Stomach (tissue), 9 donors: ENCODE data around the gene CRIM1. TPM values are rescaled to one million over a fixed set of nuclear protein-coding genes. Genes with fewer than 3 reads are reported as not detected.

ENCODE experiments used
- DNase-seq, 2 donors: peaks; one replicate each; pipeline versions ENCODE4 v3.0.0 to v3.0.0-alpha.2; 2013 to 2019
- H3K27ac ChIP-seq, 5 donors: fragments of 200-600 bp in 4 of 5; sonication (generic) in 4 of 5; one replicate each; pipeline ENCODE4 v1.5.1; 2013 to 2019; ENCODE audit warnings: mild to moderate bottlenecking in 1 of 5, moderate library complexity in 1 of 5
- H3K27me3 ChIP-seq, 3 donors: fragments of 200-600 bp; sonication (generic); one replicate each; pipeline ENCODE4 v1.5.1; 2017 to 2019; ENCODE audit warnings: mixed run types in 1 of 3
- H3K36me3 ChIP-seq, 4 donors: fragments of 200-600 bp; sonication (generic); 1 replicate in 3 of 4; 2 replicates in 1 of 4; pipeline ENCODE4 v1.5.1; 2016 to 2019
- H3K4me1 ChIP-seq, 4 donors: fragments of 200-600 bp; sonication (generic); one replicate each; pipeline ENCODE4 v1.5.1; 2016 to 2019
- H3K4me3 ChIP-seq, 4 donors: fragments of 200-600 bp; sonication (generic) in 3 of 4; one replicate each; pipeline ENCODE4 v1.5.1; 2016 to 2019; ENCODE audit warnings: mild to moderate bottlenecking in 1 of 4
- H3K9me3 ChIP-seq, 4 donors: fragments of 200-600 bp; sonication (generic); one replicate each; pipeline ENCODE4 v1.5.1; 2016 to 2019
- CTCF ChIP-seq, 7 experiments: fragments of 450-650 bp in 4 of 7; fragments of 200-600 bp in 3 of 7; sonication (generic) in 3 of 7; IDR thresholded peaks; one replicate each; pipeline ENCODE4 v1.5.1; 2016 to 2019; ENCODE audit warnings: antibody characterized with exemption in 7 of 7, control low read depth in 2 of 7, mild to moderate bottlenecking in 1 of 7
- EP300 ChIP-seq: sonication (generic); formaldehyde crosslinking; IDR thresholded peaks from one replicate; pipeline ENCODE4 v1.6.1; 2017; ENCODE audit warnings: antibody characterized with exemption
- POLR2A ChIP-seq, 4 donors: fragments of 450-650 bp; IDR thresholded peaks; one replicate each; pipeline ENCODE4 v1.6.1; 2016; ENCODE audit warnings: antibody characterized with exemption in 4 of 4, control low read depth in 2 of 4, mild to moderate bottlenecking in 1 of 4, moderate library complexity in 1 of 4
- POLR2AphosphoS5 ChIP-seq, 3 donors: sonication (generic); formaldehyde crosslinking; IDR thresholded peaks; one replicate each; pipeline ENCODE4 v1.6.1; 2016; ENCODE audit warnings: antibody characterized with exemption in 3 of 3
- WGBS, 5 donors: extraction: QIAGEN DNeasy Blood & Tissue Kit in 3 of 5; methylation state at CpG; one replicate each; pipeline versions ENCODE4 v1.1.5 to v1.1.7; 2013 to 2018; 5-methylcytosine and 5-hydroxymethylcytosine counted together
- intact Hi-C: fragments of 100-400 bp; cut with DNase I; formaldehyde crosslinking; loops from one replicate; pipeline ENCODE4 v1.15.1; 2023; ENCODE audit warnings: low total_unique reads
- polyA plus RNA-seq, 3 donors: library from polyadenylated mRNA; stranded (reverse); fragments of 200-250 nt; gene quantifications; one replicate each; pipeline ENCODE4 v1.2.3, GENCODE V29; 2013
- total RNA-seq, 5 donors: library from RNA; depleted of rRNA; stranded (reverse); fragments of >200 nt; gene quantifications; one replicate each; pipeline versions ENCODE4 v1.1.0 to v1.2.3, GENCODE V29; 2014 to 2016
- donor health status: healthy with polysubstance abuse.
- donor health status: Bipolar disorder and iron deficiency.
- donor health status: healthy.

The CRIM1 gene
- total and polyA plus RNA-seq, 8 donors, result 3.1 to 158 (median 50.7) TPM

- intact Hi-C loops, result no loop called here
- Histone ChIP-seq H3K9me3 (no peaks in the 10 kb centered on the region), H3K4me1 (no peaks in the 10 kb centered on the region), H3K27me3 (no peaks in the 10 kb centered on the region), H3K27ac (no peak overlapping the region), H3K36me3 (no peaks in the 10 kb centered on the region), H3K4me3 (no peak overlapping the region)
- DNase-seq, result no peak
- TF ChIP-seq POLR2AphosphoS5 (IDR thresholded peaks at IDR 0.05), result no peak
- no peak for TF ChIP-seq POLR2A (IDR thresholded peaks at IDR 0.05)
- no peak for TF ChIP-seq CTCF (IDR thresholded peaks at IDR 0.05)
- TF ChIP-seq EP300, result no peak
These were observed 18.2 kb upstream of the CRIM1 start for GRCh38 chr2:36337354-36337753.

GRCh38 chr2:36338124-36338826 is 17.3 kb upstream of the CRIM1 start:
- no peak overlapping the region for H3K27ac ChIP-seq
- H3K36me3 ChIP-seq, result no peaks in the 10 kb centered on the region
- no peak for DNase-seq
- H3K4me3 ChIP-seq, result no peak overlapping the region
- no peak for TF ChIP-seq EP300
- TF ChIP-seq POLR2A (IDR thresholded peaks at IDR 0.05), result no peak
- TF ChIP-seq CTCF (IDR thresholded peaks at IDR 0.05), result no peak
- TF ChIP-seq POLR2AphosphoS5 (IDR thresholded peaks at IDR 0.05), result no peak
- H3K27me3 ChIP-seq, result no peaks in the 10 kb centered on the region
- no peaks in the 10 kb centered on the region for H3K9me3 ChIP-seq
- intact Hi-C loops, result no loop called here
- WGBS, 5 donors, result 18 to 52% (median 42%) methylated on average over 3 of the region's 3 CpGs
- H3K4me1 ChIP-seq, result no peaks in the 10 kb centered on the region

- intact Hi-C loops, result no loop called here
- Histone ChIP-seq H3K4me3 (no peak overlapping the region), H3K9me3 (no peaks in the 10 kb centered on the region), H3K27me3 (no peaks in the 10 kb centered on the region), H3K27ac (no peak overlapping the region), H3K4me1 (no peaks in the 10 kb centered on the region), H3K36me3 (no peaks in the 10 kb centered on the region)
- DNase-seq, result no peak
- no peak for TF ChIP-seq POLR2AphosphoS5 (IDR thresholded peaks at IDR 0.05)
- no peak for TF ChIP-seq CTCF (IDR thresholded peaks at IDR 0.05)
- no peak for TF ChIP-seq EP300
- TF ChIP-seq POLR2A (IDR thresholded peaks at IDR 0.05), result no peak
- WGBS, 5 donors, result 16 to 52% (median 37%) methylated on average over 1 of the region's 1 CpG
These were observed 16.8 kb upstream of the CRIM1 start for GRCh38 chr2:36338827-36339145.

GRCh38 chr2:36339607-36340218 is 15.9 kb upstream of the CRIM1 start:
- Histone ChIP-seq H3K27ac (no peak overlapping the region), H3K27me3 (no peaks in the 10 kb centered on the region), H3K4me1 (no peaks in the 10 kb centered on the region), H3K36me3 (no peaks in the 10 kb centered on the region), H3K4me3 (no peak overlapping the region), H3K9me3 (no peaks in the 10 kb centered on the region)
- intact Hi-C loops, result no loop called here
- no peak for TF ChIP-seq EP300
- TF ChIP-seq POLR2A (IDR thresholded peaks at IDR 0.05), result no peak
- TF ChIP-seq POLR2AphosphoS5 (IDR thresholded peaks at IDR 0.05), result no peak
- TF ChIP-seq CTCF (IDR thresholded peaks at IDR 0.05), result no peak
- 69 to 80% (median 77%) methylated on average over 6 of the region's 6 CpGs for WGBS, 5 donors
- no peak for DNase-seq
